ENCODE results near the gene LONRF3. TPM values are rescaled to one million over a fixed set of nuclear protein-coding genes. Genes with fewer than 3 reads are reported as not detected.

Gene LONRF3
- total RNA-seq, 1 donor from 2014 or later = 2.7 TPM

DNA sequence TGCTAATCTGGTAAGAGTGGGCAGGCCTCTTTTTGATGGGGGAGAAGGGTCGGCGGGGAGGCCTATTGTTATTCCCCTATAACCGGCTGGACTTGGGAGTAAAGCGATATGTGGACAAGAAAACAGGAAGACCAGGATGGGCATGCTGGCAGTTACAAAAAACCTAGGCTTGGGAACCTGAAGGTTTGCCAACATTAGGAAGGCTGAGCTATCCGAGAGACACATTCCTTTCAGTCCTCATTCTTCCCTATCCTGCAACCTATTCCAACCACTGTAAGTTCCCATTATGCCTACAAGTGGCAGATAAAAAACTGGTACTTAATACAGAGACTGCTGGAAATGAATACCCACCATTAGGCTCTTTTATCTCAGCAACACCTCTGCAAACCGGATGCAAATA lies 66.0 kb downstream of the LONRF3 start:
- DNase-seq = no peak

DNA sequence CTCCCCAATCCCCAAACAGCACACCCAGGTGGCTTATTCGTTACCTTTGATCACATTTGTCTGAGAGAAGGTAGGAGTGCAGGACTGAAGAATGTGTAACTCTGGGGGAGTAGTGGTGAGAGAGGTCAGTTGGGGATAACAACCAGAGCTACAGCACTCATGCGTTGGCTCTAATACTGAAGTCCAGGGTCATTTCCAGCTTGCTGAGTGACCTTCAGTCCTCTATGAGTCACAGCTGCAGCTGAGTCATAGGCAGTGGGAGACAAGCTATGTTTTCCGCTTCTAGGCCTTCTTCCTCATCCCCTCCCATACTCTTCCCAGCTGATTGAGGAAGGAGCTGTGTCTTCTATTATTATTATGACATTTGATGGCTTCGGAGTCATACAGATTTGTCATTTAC lies 66.8 kb downstream of the LONRF3 start:
- peak; percentile 0 for DNase-seq

DNA sequence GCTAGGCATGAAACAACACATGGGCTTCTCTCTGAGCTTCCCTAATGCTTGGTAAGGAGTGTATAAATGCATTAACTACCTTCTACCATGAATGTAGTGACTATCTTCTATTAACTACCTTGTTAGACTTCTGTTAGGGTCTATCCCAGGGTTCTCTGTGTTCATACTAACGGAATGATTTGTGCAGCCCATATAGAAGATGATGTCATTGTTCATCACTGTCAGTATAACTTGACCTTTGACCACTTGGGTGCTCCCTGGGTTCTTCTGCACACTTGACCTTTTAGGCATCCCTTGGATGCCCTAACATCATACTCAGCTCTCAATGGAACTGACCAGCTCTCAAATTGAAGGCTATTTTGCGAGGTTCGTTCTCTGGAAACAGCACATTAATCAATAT lies 67.6 kb downstream of the LONRF3 start:
- no peak for DNase-seq

DNA sequence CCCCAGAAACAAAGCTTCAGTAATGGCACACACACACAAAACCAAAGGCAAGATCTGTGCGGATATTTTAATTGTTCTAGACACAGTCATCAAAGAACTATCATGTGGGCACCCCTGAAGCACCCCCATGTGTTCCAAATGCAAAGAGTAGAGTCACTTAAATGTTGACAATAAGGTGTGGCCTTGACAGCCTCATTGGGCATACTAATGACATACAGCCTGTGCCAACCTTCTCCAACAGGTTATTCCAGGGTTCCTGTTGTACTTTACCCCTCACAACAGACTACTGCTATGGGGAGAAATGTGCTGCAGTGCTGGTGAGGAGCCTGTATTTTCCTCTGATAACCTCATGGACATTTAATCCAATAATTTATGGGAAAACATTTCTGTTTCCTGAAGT lies 68.6 kb downstream of the LONRF3 start:
- DNase-seq = no peak

DNA sequence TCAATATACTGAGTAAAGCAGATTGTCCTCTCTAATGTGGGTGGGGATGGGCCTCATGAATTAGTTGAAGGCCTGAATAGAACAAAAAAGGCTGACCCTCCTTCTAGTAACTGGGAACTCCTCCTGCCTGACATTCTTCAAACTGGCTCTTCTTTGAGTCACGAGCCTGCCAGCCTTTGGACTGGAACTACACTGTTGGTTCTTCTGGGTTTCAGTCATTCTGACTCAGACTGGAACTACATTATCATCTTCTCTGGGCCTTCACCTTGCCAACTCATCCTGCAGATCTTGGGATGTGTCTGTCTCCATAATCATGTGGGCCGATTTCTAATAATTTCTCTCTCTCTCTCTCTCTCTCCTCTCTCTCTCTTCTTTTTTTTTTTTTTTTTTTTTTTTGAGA lies 71.5 kb downstream of the LONRF3 start:
- DNase-seq = no peak

DNA sequence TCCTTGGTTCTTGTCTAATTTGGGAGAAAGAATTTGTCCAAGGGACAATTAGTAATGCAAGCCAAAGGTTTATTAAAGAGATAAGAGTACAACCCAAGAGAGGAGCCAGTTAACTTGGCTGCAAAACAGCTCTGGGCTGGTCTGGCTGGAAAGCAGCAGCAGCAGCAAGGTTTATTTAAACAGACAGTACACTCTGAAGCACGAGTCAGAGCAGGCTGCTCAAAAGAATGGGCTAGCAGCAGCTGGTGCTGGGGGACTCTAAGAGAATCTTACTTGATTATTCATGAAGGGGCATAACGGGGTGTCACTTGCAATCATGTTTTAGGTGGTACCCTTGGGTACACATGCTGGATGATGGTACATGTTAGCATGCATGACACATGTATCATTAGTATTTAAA lies 81.3 kb downstream of the LONRF3 start:
- no peak for DNase-seq

DNA sequence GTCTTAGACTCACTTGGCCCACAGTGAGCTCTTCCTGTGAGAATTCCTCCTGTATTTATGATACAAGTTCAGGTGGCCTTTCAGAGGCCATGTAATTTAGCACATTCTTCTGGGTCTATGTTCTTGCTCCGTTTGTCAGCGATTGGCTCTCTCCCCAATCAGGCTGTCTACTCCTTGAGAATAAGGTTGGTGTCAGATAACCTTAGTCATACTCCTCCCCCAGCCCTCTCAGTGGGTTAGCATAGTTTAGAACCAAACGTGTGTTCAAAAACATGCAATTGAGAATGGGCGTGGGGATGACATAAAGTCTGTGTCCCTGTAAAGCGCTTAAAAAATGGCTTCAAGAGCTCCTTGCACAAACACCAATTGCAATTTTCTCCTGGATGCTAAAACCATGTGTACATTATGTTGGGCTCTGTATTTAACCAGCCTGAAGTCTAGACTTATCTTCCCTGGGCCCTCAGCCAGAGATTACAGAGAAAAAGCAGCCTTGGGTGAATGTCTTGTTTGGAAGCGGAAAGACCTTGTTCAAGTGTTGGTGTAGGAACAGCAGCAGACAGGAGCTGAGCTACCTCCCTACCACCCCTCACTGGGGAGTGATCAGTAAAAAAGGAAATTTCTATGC lies 88.4 kb downstream of the LONRF3 start:
- no peak for DNase-seq

DNA sequence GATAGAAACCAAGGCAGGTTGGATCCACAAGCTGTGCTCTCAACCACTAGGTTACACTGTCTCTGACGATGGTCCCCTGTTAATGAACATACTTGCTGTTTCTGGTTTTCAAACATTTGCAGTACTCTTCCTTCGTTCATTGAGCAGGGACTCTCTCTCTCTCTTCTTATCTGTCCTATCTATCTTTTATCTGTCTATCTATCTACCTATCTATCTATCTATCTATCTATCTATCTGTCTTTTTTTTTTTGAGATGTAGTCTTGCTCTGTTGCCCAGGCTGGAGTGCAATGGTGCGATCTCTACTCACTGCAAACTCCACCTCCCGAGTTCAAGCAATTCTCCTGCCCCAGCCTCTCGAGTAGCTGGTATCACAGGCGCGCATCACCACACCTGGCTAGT lies 89.0 kb downstream of the LONRF3 start:
- DNase-seq = no peak

DNA sequence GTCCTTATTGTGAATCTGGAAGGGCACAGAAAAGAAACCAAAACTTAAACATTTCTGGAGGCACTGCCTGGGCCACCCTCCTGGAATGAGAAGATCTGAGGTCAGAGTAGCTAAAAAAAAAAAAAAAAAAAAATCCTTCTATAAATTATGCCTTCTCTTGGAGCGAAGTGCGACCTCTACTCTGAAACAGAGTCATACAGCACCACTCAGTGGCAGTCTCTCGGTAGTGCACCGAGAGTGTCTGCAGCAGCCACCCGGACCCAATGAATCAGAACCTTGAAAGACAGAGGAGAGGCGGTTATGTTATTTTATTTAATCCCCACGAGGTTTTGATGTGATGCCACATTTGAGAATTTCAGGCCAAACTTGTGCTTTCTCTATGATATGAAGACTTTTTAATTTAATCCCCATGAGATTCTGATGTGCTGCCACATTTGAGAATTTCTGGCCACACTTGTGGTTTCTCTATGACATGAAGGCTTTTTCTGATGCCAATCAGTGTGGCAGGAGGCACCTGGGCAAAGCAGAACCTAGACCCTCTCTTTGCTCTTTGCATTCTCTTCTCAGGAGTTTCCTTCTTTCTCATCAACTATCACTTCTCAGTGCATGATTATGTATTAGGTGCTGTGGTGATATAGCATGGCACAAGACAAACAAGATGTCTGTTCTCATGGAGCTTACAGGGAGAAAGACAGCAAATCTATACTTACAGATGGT lies 92.8 kb downstream of the LONRF3 start:
- DNase-seq = no peak

Other genes with a start within 250 kb of the LONRF3 start
- 22.5 TPM for gene IL13RA1, start 247.0 kb upstream of the LONRF3 start, total RNA-seq
- gene ZCCHC12, start 150.8 kb upstream of the LONRF3 start, total RNA-seq = 0.39 TPM
- not detected for gene CT47C1, start 98.4 kb downstream of the LONRF3 start, total RNA-seq
- gene KIAA1210, start 153.2 kb downstream of the LONRF3 start, total RNA-seq = 0.10 TPM